GM21737 (cell line): Measurements from ENCODE around the gene TMEM61.

ENCODE experiments used
- ATAC-seq: cut with Tn5 transposase; IDR thresholded peaks from one replicate; pipeline ENCODE4 v1.9.1; 2021; ENCODE audit warnings: mild to moderate bottlenecking, moderate library complexity; ENCODE audit not compliant: unreplicated experiment

Gene TMEM61

DNA sequence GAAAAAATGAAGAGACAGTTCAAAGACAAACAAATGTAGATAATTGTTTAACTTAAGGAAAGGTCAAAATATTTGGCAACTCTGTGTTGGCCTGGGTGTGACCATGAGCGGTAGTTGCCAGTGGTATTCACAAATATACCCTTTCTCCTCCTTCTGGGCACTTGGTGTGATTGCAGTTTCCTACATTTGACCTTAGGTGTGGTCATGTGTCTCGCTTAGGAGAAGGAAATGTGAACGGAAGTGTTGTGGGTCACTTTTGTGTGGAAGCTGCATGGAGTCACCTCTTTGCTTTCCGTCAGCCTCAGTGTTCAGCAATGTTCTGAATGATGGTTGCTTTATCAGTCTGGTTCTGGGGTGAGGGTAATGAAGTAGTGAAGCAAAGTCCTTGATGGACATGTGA lies 55.5 kb downstream of the TMEM61 start:
- ATAC-seq, result no peak

- no peak for ATAC-seq
These were observed 57.5 kb downstream of the TMEM61 start for GRCh38 chr1:55037733-55038551.

DNA sequence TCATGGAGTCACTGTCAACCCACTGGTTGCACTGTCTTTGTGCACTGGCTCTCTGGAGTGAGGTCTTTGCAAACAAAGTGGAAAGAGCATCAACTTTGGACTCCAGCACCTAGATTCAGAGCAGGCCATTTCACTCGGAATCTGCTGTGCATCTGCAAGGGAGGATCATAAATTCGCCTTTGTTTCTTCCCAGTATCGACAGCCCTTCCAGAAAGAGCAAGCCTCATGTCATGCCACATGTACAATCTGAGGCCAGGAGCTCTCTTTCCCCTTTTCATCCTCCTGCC lies 58.1 kb downstream of the TMEM61 start:
- ATAC-seq, result no peak

- ATAC-seq, result no peak
These were observed 58.5 kb downstream of the TMEM61 start for GRCh38 chr1:55038974-55039341.

- no peak for ATAC-seq
These were observed 59.1 kb downstream of the TMEM61 start, which contains the start of gene PCSK9 for GRCh38 chr1:55039342-55040082. Gene PCSK9, plus strand, starts transcription at chr1:55039548. Its CDS starts 290 bp downstream, at chr1:55039838.

DNA sequence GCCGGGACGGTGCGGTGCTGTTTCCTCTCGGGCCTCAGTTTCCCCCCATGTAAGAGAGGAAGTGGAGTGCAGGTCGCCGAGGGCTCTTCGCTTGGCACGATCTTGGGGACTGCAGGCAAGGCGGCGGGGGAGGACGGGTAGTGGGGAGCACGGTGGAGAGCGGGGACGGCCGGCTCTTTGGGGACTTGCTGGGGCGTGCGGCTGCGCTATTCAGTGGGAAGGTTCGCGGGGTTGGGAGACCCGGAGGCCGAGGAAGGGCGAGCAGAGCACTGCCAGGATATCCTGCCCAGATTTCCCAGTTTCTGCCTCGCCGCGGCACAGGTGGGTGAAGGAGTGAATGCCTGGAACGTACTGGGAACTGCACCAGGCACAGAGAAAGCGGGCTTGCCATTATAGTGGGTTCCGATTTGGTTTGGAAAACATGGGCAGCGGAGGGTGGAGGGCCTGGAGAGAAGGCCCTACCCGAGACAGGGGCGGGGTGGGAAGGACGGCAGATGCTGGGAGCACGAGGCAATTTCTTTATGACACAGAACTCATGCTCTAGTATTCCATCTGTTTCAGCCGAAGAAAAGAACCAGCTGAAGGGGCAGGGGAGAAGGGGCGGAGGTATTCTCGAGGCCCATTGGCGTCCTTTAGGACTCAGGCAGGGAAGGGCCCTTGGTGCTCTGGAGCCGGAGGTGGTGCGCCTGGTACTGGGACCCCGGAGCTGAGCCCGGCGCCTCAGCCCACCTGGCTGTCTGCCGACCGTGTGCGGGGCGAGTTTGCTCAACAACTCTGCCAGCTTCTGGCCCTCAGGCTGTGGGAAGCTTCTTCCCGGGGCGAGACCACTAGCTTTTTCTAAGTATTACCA lies 59.9 kb downstream of the TMEM61 start:
- ATAC-seq, result no peak

GRCh38 chr1:55040933-55041494 lies 60.6 kb downstream of the TMEM61 start:
- ATAC-seq, result no peak

GRCh38 chr1:55041613-55042012 lies 61.2 kb downstream of the TMEM61 start:
- ATAC-seq, result no peak
